NCI-H1105 (cell line): ENCODE results near the gene NSMF.
A peak's percentile ranks its signal among the peaks of the same experiment; 100 is the strongest.
"Not testable (repeated sequence)": the region's sequence is repeated elsewhere in the genome, so short reads cannot be mapped to it uniquely, and the experiment has no call there.

Experiments
- DNase-seq: peaks from one replicate; lab custom pipeline; 2025; lab: John Stamatoyannopoulos, UW

Gene NSMF

DNA sequence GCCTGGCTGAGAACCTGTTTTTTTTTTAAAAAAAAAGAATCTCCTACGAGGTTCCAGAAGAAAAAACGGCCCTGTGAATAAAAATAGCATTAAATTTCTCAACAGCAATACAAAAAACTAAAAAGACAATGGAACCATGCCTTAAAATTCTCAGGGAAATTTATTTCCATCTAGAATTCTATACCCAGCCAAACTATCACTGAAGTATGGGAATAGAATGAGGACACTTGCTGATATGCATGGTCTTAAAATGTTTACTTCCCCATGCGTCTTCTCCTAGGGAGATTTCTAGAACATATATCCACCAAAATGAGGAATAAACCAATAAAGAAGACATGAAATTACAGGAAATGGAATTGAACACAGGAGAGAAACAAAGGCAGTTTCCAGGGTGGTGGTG, 16.5 kb upstream of the NSMF start:
- no peak for DNase-seq

GRCh38 chr9:137474271-137474670, 15.1 kb upstream of the NSMF start:
- no peak for DNase-seq

DNA sequence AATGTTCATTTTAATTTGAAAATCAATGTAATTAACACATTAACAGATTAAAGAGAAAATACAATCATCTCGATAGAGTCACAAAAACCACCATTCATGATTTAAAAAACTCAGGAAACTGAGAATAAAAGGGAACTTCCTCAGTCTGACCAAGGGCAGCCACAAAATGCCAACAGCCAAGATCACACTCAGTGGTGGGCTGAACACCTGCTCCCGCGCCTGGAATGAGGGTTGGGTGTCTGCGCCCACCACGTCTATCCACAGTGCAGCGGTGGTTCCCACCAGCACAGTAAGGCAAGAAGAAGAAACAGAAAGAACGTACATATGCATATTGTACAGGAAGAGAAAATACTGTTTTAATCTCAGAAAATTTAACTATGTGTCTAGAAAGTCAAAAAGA, 11.7 kb upstream of the NSMF start:
- DNase-seq, result no peak

DNA sequence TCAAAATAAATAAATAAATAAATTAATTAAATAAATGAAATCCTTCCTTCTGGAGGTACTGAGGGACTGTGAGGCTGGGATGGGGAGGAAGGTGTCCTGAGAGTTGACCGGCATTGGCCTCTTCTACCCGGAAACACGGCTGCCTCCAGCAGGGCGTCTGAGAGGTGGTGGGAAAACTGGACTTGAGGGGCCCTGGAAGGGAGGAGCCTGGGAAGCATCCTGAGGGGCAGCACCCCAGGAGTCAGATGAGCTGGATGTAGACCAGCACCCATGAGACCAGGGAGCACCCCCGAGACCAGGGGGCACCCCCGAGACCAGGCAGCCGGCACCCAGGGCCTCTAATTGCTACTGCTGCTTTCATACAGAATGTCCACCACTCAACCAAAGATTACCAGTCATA, 8.8 kb upstream of the NSMF start:
- no peak for DNase-seq

- DNase-seq, result no peak
Observed at GRCh38 chr9:137467161-137467581, 8.0 kb upstream of the NSMF start.

- DNase-seq, result not testable (repeated sequence)
Observed at GRCh38 chr9:137466389-137467085, 7.4 kb upstream of the NSMF start.

- no peak for DNase-seq
Observed at GRCh38 chr9:137465720-137466388, 6.7 kb upstream of the NSMF start.

DNA sequence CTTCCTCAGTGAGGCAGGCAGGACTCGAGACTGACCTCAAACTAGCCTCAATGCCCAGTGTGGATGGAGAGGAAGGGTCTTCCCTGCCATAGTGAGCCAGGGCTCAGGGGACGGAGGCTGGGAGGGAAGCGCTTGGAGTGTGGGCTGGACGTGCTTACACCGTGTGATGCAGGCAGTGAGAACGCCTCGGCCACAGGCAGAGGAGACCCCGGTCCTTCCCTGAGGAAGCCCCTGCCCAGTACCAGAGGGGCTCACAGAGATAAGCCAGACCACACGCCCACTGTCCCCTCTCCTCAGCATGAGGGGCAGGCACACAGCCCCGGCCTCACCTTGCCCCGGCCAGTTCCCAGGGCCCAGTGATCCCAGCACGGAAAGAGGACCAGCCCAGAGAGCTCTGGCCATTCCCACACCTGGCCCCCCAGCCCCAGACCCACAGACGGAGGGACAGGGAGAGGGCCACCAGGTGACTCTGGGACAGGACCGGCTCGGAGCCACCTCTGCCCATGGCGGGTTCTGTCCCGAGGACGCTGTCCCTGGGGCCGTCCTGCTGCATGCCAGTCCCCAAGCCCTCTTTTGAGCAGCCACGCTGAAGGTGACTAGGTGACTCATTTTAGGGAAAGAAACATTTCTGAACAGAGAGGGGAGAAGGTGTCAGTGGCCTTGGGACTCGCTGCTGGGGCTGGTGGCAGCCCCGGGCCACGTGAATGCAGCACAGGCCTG, 6.0 kb upstream of the NSMF start:
- DNase-seq, result no peak

GRCh38 chr9:137464291-137464999, 5.3 kb upstream of the NSMF start:
- no peak for DNase-seq

- no peak for DNase-seq
Observed at GRCh38 chr9:137463931-137464290, 4.8 kb upstream of the NSMF start.

DNA sequence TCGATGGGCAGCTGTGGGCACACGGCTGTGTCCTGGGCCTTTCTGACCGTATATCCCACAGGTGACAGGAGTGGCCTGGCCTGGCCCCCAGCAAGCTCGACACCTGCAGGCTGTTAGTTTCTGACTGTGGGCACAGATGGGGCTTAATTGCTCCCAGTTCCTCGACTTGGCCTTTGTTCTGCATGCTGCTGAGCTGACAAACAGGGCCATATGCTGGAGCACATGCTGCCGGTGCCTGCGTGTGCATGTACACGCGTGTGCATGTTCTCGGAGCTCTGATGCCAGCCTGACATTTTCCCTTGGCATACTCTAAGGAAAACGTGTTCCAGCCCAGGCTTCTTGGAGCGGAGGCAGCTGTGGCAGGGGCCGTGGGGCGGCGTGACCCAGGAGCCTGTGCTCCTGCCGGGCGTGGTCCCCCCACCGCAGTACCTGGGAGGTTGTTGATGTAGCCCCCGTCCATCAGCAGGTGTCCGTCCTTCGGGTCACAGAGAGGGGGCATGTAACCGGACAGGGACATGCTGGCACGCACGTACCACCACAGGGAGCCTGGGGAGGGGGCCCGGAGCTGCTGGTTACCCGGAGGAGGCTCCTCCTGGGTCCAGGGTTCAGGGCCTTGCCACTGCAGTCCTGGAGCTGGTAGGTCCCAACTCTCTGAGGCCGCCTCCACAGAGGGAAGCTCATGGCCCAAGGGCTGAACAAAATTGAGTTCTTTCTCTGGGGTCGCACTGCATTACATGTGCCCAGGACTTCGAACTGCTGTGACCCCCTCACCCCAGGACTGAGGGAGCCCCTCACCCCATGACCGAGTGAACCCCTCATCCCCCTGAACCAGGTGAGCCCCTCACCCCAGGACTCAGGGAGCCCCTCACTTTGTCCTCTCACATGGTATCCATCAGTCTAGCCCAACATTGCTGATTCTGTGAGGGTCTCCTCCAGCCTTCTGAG, 4.1 kb upstream of the NSMF start:
- DNase-seq, result no peak

DNA sequence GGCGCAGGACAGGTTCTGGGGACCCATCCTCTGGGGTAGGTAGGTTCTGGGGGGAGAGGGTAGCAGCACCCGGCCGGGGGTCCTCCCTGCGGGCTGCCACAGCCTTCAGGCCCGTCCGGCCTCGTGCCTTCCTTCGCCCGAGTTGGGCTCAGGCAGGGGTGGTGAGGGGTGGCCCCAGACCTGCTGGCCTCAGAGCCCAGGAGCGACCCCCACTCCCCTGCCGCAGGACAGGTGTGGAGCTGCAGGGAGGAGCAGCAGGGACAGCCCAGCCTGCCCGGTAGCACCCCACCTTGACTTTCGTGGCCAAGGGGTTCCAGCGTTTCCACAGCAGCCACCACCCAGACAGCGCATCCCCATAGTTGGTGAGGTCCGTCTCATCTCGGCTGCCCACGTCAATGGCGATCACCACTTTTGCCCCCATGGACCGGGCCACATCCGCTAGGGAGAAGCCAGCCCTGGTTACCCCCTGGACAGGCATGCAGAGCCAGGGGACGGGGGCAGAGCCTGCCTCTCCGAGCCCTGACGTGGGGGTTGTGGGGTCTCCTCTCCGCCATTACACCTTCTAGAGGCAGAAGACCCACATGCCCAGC, 3.4 kb upstream of the NSMF start:
- no peak for DNase-seq

GRCh38 chr9:137461663-137462395, 2.7 kb upstream of the NSMF start:
- DNase-seq, result no peak

DNA sequence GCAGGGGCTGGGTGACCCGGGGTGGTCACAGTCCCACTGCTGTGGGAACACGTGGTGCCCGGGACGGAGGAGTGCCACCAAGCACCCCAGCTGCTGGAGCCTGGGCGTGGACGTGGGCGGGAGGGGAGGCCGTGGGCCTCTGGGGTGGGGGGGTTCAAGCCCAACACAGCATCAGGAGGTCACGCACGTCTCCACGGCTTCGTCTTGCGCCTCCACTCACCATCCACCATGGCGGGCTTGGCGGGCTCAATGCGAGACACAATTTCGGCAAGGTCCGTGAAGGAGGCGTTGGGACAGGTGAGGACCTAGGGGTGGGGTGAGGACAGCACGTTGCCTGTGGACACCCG, 2.2 kb upstream of the NSMF start:
- no peak for DNase-seq

GRCh38 chr9:137460363-137461315, 1.5 kb upstream of the NSMF start:
- no peak for DNase-seq

GRCh38 chr9:137459601-137460362, 648 bp upstream of the NSMF start:
- DNase-seq, result no peak

GRCh38 chr9:137458194-137459151, 661 bp downstream of the NSMF start:
- DNase-seq, result peak; percentile 92
